PFSK-1 (cell line): ENCODE data around the gene MCHR1.

Experiments
- FOXP2 ChIP-seq: optimal IDR thresholded peaks from 2 replicates; pipeline ENCODE3; 2011; ENCODE audit warnings: borderline replicate concordance, control low read depth, inconsistent platforms; ENCODE audit not compliant: insufficient read depth; ENCODE audit errors: extremely low read length, extremely low read depth
- POLR2AphosphoS5 ChIP-seq: IDR thresholded peaks from 2 replicates; pipeline ENCODE4 v1.6.1; 2012; ENCODE audit warnings: low read depth, mild to moderate bottlenecking, control low read depth, low read length, moderate library complexity
- REST ChIP-seq, 2 experiments: IDR thresholded peaks; 2 replicates each; pipeline versions ENCODE4 v1.6.1 to v1.8.0; 2011 to 2012; ENCODE audit warnings: low read depth in 2 of 2, low read length in 2 of 2, control low read depth in 1 of 2, inconsistent platforms in 1 of 2, mild to moderate bottlenecking in 1 of 2, moderate library complexity in 1 of 2; ENCODE audit not compliant: insufficient read depth in 1 of 2
- SIN3A ChIP-seq: IDR thresholded peaks from 2 replicates; pipeline ENCODE4 v1.6.1; 2012; ENCODE audit warnings: mild to moderate bottlenecking, low read length, moderate library complexity, borderline replicate concordance; ENCODE audit not compliant: insufficient read depth
- TAF1 ChIP-seq: IDR thresholded peaks from 2 replicates; pipeline ENCODE4 v1.6.1; 2012; ENCODE audit warnings: low read length, control low read depth, borderline replicate concordance; ENCODE audit not compliant: insufficient read depth

The MCHR1 gene

GRCh38 chr22:40716116-40716515 lies 36.8 kb downstream of the MCHR1 start:
- TF ChIP-seq REST (IDR thresholded peaks at IDR 0.05; ENCODE audit: insufficient read depth in 1 of 2, low read depth in 2 of 2, low read length in 2 of 2) (no peak), FOXP2 (no peak), POLR2AphosphoS5 (no peak), TAF1 (no peak), SIN3A (no peak)

GRCh38 chr22:40718250-40719204 lies 39.2 kb downstream of the MCHR1 start:
- TF ChIP-seq FOXP2: no peak
- TF ChIP-seq POLR2AphosphoS5: no peak
- TF ChIP-seq REST (IDR thresholded peaks at IDR 0.05; ENCODE audit: insufficient read depth in 1 of 2, low read depth in 2 of 2, low read length in 2 of 2): no peak
- no peak for TF ChIP-seq SIN3A
- TF ChIP-seq TAF1: no peak

GRCh38 chr22:40719599-40719998 lies 40.3 kb downstream of the MCHR1 start:
- no peak for TF ChIP-seq REST (IDR thresholded peaks at IDR 0.05; ENCODE audit: insufficient read depth in 1 of 2, low read depth in 2 of 2, low read length in 2 of 2)
- no peak for TF ChIP-seq FOXP2
- no peak for TF ChIP-seq POLR2AphosphoS5

- no peak for TF ChIP-seq SIN3A
- TF ChIP-seq TAF1: no peak
- no peak for TF ChIP-seq FOXP2
- TF ChIP-seq POLR2AphosphoS5: no peak
These were observed 41.4 kb downstream of the MCHR1 start for GRCh38 chr22:40720538-40721256.

GRCh38 chr22:40721266-40721665 lies 42.0 kb downstream of the MCHR1 start:
- TF ChIP-seq FOXP2 (no peak), REST (IDR thresholded peaks at IDR 0.05; ENCODE audit: insufficient read depth in 1 of 2, low read depth in 2 of 2, low read length in 2 of 2) (no peak), POLR2AphosphoS5 (no peak), TAF1 (no peak), SIN3A (no peak)
